CD4-positive, alpha-beta T cell treated with Interleukin-6 at 100 ng/mL for 8 hours (primary cell): ENCODE results near the gene TBC1D10B.
"Not testable (repeated sequence)": the region's sequence is repeated elsewhere in the genome, so short reads cannot be mapped to it uniquely, and the experiment has no call there.

Experiments used
- DNase-seq: peaks from one replicate; pipeline ENCODE4 v3.0.0-alpha.2; 2020; ENCODE audit warnings: mixed read lengths, low spot score

Gene TBC1D10B

DNA sequence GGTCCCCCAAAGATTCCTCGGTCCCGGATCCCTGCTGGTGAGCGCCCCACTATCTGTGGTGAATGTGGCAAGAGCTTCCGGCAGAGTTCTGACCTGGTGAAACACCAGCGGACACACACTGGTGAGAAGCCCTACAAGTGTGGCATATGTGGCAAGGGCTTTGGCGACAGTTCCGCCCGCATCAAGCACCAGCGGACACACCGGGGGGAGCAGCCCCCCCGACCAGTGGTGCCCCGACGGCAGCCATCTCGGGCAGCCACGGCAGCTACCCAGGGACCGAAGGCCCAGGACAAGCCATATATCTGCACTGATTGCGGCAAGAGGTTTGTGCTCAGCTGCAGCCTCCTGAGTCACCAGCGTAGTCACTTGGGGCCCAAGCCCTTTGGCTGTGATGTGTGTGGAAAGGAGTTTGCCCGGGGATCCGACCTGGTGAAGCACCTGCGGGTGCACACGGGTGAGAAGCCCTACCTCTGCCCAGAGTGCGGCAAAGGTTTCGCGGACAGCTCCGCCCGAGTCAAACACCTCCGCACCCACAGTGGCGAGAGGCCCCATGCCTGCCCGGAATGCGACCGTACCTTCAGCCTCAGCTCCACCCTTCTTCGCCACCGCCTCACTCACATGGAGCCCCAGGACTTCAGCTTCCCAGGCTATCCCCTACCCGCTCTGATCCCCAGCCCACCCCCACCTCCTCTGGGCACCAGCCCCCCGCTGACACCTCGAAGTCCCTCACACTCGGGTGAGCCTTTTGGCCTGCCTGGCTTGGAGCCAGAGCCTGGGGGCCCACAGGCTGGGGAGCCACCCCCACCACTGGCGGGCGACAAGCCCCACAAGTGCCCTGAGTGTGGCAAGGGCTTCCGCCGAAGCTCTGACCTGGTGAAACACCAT is 27.7 kb upstream of the TBC1D10B start:
- no peak for DNase-seq

DNA sequence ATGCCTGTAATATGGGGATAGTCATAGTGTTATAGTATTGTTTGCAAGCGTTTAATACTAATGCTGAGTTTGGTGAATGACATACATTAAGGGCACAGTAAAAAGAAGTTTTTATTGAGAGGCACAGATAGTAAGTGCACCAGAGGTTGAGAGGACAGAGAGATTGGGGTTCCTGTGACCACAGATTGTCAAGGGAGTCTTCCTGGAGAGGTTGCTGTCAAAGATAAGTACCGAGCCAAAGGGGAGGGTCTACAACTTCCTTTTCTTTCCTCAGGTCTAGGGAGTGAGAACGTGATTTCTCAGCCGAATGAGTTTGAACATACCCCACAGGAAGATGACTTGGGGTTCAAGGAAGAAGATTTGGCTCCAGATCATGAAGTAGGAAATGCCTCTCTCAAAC is 26.8 kb upstream of the TBC1D10B start:
- DNase-seq = no peak

DNA sequence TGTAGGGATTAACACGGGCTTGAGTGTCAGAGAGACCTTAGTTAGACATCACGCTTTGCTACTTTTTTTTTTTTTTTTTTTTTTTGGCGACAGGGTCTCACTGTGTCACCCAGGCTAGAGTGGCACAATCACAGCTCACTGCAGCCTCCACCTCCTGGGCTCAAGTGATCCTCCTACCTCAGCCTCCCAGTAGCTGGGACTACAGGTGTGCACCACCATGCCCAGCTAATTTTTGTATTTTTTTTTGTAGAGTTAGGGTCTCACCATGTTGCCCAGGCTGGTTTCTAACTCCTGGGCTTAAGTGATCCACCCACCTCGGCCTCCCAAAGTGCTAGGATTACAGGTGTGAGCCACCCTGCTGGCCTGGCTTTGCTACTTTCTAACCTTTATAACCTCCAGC is 26.3 kb upstream of the TBC1D10B start:
- DNase-seq = not testable (repeated sequence)

DNA sequence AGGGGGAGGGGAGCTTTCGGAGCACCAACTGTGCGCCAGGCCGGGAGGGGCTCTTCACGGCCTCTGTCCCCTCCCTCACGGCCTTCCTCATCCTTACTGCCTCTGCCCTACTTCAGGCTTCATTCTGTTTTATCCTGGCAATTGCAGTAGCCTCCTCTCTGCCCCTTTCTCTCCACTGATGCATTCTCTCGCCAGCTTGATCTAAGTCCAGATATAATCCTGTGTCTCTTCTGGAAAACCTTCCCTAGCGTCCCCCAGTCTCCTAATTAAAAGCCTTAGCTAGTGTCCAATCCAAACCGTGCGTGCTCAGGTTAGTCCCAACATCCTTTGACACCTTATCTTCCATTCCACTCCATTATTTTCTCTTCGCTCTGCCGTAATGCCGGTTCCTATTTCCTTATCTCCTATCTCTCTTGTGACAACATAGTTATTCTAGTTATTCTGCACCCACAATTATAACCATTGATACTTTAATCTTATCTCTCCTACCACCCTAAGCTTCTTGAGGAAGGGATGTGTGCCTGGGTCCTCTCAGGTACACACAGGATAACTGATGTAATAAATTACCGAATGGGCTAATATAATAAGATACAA is 25.8 kb upstream of the TBC1D10B start:
- no peak for DNase-seq

DNA sequence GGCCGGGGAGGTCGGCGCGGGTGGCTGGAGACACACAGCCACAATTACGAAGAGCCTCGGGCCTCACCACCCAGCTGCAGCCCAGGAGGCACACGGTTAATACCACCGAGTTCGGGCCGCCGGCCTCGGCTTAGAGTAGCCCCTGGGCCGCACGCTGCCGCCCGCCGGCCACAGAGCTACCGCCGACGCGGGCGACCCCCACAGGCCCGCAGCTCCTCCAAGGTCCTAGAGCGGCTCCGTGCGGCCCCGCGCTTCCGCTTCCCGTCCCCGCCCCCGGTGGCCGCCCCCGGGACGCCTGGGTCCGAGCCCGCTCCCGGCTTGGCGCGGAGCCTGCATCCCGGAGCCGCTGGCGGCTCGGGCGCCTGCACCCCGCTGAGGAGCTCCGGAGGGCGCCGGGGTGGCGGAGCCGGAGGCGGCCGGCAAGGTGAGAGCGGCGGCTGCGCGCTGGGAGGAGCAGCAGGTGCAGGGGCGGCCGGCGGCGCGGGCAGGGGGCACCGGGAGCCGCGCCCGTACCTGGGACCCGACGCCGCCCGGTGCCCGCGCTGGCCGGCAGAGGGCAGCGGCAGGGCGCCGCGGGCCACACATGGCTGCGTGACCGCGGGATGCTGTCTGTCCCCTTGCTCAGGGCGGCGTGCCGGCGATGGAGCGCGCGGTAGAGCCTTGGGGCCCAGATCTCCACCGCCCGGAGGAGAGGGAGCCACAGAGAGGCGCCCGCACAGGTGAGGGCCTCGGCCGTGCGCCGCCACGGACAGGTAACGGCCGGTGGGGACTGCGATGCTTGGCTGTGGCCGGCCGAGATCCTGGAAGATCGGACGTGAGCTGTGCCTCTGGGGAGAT is 25.1 kb upstream of the TBC1D10B start, which contains the start of gene ZNF48:
ZNF48 (plus strand) TSS at position 266 of the 837 bp plus-strand sequence; CDS start at position 641, 375 bp downstream.
- DNase-seq = peak; percentile 53

DNA sequence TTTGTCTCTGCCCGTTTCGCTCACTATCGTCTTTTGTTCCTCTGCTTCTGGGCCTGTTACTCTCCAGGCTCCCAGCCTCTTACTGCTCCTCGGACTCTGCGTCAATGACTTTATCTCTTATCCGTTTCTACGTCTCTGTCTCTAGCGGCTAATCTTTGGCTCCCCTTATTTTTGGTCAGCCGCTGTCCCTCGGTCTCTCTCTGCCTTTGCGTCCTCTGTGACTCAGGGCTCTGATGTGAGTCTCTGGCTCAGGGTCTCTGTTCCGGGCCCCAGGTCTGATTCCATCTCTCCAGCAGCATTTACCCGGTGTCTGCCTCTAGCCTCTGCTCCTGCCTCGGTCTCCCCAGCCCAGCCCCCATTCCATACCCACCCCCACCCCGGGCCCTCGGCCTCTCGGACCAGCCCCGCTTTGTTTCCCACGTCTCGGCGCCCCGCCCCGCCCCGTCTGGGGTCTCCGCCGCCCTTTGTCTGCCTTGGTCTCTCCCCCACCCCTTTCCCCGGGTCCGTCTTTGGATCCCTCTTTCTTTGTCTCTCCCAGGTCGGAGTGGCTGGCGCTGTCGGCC is 24.4 kb upstream of the TBC1D10B start:
- DNase-seq = no peak

DNA sequence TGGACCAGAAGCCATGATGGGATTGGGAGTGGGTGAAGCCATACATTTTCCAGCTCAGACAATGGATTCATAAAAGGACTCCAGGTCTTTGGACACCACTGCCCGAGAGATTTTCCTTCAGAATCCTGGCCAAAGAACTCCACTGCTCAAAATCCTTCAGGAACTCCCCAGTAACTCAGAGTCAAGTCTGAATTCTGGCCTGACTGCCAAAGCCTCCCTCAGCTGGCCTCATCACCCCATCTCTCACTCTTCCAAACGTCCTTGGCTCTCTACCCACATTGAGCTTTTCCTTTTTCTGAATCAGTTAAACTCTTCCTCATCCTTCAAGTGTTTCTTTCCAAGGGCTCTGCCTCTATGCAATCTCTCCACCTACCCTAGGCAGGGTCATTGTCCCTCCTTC is 13.2 kb upstream of the TBC1D10B start:
- DNase-seq = no peak

DNA sequence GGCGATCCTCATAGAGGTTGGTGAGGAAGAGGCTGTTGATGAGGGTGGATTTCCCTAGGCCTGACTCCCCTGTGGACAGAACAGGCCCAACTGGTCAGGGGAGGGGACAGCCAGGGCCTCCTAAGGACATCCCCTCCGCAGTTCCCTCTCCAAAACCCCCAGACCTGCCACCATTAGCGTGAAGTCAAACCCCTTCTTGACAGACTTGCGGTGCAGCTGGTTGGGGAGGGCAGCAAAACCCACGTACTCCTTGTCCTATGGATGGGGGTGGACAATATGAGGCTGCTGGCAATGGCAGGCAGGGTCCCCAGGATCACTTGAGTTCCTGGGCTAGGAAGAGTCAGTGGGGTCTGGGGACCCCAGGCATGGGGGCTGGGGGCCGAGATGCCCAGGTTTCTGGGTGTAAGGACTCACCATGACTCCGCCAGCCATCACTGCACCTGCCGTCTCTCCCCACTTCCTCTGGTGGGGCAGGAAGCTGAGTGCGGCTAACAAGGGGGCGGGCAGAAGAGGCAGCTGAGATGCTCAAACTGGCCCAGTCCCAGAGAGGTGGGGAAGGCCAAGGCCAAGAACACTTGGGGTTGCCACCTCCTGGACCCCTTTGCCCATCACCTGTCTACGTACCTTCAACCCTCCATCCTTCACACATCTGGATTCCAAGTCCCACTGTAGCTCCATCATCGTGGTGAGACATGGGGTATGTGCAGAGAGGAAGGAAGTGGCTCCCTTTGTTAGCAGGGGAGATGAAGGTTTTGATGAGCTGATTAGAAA is 12.0 kb upstream of the TBC1D10B start, which contains the start of gene SEPTIN1:
SEPTIN1 (minus strand) TSS at position 451 of the 771 bp plus-strand sequence; CDS start at position 432, 19 bp downstream.
- peak; percentile 85 for DNase-seq

DNA sequence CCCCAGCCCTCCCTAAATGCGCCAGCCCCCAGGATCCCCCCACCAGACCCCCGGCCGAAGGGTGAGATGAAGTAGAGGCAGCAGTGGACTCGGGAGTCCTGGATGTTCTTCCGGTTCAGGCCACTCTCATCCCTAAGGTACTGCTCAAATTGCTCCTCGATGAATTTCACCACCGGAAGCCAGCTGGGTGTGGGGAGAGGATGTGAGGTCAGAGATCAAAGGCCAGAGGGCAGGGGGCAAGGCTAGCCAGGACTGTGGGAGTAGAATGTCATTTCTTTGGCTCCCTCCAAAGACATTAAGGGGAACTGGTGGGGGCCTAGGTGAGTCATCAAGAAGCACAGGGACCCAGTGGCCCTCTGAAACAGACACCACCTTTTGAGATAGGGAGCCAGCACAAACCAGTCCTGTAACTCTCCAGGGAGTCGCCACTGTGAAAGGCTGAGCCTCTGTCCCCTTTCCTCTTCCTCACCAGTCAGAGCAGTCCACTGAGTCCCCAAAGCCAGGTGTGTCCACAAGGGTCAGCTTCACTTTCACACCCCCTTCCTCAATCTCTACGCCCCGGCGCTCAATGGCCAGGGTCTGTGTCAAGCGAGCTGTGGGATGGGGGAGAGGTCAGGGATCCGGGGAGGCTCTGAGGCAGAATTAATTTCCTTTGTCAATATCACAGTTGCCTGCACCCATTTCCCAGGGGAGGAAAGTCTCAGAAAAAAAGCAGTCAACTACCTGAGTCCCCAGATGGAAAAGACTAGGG is 11.2 kb upstream of the TBC1D10B start:
- peak; percentile 31 for DNase-seq

DNA sequence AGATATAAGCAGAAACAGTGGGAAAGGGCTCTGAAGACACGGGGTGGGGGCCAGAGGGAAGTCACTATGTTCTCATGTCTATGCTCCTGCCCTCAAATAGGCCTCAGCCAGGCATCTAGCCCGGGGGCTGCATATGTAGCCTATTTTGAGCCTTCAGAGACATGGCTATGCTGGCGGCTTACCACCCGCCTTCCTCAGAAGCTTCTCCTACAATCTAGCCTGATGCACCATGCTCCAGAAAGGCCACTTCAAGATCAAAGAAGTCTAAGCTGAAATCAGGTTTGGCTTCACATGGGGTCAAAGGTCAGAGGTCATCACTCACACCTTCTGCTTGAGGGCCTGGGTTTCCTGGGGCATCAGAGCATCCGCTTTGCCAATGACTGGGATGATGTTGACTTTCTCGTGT is 10.5 kb upstream of the TBC1D10B start:
- DNase-seq = no peak

DNA sequence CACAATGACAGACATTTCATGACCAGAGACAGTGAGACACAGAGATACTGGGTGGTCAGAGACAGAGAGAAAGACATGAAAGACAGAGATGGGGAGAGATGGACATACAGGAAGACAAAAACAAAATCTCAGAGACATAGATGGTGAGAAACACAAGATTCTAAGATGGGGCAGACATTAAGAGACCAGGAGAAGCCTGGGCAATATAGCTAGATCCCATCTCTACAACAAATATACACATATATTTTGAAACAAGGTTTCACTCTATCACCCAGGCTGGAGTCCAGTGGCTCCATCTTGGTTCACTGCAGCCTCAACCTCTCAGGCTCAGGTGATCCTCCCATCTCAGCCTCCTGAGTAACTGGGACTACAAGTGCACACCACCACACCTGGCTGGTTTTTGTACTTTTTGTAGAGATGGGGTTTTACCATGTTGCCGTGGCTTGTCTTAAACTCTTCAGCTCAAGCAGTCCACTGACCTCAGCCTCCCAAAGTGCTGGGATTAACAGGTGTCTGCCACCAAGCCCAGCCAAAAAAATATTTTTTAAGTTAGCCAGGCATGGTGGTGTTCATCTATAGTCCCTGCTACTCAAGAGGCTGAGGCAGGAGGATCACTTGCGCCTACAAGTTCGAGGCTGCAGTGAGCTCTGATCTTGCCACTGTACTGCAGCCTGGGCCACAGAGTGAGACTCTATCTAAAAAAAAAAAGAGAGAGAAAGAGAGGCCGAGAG is 9.9 kb upstream of the TBC1D10B start:
- no peak for DNase-seq

DNA sequence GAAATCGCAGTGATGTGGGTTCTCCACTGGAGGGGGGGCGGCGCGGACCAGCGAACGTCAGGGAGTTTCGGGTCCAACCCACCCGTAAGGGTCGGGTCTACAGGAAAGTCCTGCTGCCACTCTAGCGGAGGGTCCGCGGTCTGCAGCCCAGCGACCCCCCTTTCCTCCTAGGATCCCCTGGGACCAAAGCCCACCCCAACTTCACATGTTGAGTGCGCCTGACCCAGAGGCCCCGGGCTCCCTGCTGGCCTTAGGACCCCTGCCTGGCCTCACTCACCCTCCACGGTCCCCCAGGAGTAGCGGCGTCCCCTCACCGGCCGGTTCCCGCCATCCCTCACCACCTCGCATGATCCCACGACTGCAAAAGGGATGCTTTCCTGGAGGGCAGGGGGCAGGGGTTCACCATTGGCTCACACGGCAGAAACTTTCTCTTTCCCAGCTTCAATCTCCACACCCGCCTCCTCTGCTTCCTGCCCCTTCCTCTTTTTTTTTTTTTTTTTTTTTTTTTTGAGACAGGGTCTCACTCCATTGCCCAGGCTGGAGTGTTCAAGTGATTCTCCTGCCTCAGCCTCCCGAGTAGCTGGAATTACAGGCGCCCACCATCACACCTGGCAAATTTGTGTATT is 9.0 kb upstream of the TBC1D10B start:
- no peak for DNase-seq

DNA sequence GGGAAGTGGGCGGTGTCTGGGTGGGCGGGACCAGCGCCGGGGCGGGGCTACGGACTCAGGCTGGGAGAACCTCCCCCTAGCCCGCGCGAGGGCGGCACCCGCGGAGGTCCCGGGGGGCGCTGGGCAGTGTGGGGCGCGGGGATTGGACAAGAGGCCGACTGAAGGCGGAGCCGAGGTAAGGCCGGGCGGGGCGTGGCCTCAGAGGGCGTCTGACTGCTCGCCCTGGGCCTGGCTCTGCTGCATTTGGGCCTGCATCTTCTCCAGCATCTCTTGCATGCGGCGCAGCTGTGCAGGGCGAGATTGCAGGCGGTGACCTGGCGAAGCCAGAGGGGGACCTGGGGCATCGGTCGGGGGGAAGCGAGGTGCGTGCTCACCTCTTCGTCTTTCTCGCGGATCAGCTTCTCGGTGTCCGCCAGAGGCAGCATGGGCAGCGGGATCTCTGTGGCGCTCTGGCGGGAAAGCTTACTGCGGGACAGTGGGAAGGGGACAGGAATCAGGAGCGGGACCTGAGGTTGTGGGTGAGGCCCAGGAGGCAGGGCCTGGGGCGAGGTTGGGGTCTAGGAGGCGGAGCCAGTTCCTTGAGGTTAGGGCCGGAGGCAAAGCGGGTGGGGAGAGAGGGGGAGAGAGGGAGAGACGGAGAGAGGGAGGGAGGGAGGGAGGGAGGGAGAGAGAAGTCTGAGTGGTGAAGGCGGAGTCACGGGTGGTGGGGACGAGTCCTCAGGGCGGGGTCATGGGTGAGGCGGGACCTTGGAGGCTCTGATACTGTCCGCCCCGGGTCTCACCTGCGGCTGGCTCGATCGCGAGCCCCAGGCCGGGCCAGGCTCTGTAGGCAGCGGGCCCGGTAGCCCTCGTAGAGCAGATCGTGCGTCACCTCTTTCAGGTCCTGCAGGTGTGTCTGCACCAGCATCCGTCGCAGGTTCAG is 8.2 kb upstream of the TBC1D10B start:
- peak; percentile 99 for DNase-seq

DNA sequence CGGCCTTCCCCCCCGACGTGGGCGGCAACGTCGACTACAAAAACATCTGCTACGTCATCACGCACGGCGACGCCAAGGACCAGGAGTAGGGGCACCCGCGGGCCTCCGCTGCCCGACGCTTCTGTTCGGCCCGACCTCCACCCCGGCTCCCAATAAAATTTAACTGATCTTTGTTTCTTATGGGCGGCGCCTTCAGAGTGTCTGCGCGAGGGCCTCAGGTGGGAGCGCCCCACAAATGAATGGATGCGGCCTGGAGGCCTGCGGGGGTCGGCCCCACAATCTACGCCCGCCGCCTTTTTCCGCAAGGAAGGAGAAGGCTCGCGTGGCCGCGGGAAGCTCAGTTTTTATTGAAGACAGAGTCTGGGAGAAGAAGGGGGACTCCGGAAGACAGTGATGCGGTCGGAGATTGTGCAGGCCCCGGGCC is 7.5 kb upstream of the TBC1D10B start:
- DNase-seq = peak; percentile 88

DNA sequence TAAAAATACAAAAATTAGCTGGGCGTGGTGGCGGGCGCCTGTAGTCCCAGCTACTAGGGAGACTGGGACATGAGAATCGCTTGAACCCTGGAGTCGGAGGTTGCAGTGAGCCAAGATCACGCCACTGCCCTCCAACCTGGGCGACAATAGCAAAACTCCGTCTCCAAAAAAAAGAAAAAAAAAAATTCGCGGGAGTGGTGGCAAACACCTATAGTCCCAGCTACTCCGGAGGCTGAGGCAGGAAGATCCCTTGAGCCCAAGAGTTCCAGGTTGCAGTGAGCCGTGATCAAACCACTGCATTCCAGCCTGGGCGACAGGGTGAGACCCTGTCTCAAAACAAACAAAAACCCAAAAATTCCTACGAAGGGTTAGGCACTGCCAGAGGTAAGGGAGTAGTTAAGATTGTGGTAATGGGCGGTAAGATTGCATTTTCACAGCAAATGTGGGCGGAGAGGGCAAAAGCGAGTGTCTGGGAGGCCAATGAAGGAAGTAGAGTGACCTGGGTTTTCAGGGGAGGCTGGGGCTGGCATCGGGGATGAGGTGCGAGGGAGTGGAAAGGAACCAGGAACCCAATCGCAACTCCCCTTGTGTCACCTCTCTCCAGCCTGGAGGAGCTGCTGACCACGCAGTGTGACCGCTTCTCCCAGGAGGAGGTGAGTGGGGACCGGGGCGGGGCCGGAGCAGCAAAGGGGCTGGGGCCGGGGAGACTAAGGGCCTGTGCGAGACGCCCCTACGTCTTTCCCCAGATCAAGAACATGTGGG is 6.9 kb upstream of the TBC1D10B start:
- DNase-seq = no peak

DNA sequence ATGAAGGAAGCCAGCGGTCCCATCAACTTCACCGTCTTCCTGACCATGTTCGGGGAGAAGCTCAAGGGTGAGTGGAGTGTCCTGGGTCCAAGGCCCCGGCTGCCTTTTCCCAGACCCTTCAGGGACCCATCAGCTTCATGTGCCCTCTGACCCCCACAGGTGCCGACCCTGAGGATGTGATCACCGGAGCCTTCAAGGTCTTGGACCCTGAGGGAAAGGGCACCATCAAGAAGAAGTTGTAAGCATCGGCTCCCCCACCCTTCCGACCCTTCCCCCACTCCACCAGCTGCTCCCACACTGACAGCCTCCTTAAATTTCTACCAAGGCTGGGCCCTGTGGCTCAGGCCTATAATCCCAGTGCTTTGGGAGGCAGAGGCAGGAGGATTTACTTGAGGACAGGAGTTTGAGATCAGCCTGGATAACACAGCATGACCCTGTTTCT is 6.2 kb upstream of the TBC1D10B start:
- DNase-seq = no peak

DNA sequence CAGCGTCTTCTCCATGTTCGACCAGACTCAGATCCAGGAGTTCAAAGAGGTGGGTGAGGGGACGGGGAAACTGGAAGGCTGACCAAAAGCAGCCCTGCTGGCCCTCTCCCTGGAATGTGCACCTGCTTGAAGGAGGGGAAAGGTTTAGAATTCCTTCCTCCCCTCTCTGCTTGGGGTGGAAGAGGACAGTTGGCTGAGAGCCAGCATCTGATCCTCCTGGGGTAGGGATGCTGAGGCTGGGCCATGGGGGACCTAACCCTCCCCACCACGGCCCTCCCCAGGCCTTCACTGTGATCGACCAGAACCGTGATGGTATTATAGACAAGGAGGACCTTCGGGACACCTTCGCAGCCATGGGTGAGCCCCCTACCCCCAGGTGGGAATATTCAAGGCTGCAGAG is 5.6 kb upstream of the TBC1D10B start:
- DNase-seq = no peak
